MM.1S (cell line): ENCODE results near the gene CTNNA2.

Experiments
- DNase-seq: peaks from one replicate; pipeline ENCODE4 v3.0.0-alpha.2; 2015
- H2AFZ ChIP-seq: fragments of 300-600 bp; sonication (generic); 2 replicates; pipeline ENCODE4 v1.6.0; 2016; ENCODE audit warnings: antibody characterized with exemption, low read length
- H3F3A ChIP-seq: fragments of 300-600 bp; sonication (generic); 2 replicates; pipeline ENCODE4 v1.6.1; 2016; ENCODE audit warnings: mild to moderate bottlenecking, antibody characterized with exemption, low read length, moderate library complexity, mixed read lengths; ENCODE audit not compliant: insufficient read depth
- H3K27ac ChIP-seq: fragments of 300-600 bp; sonication (generic); 2 replicates; pipeline ENCODE4 v1.5.1; 2016; ENCODE audit warnings: mild to moderate bottlenecking, low read length
- H3K27me3 ChIP-seq: fragments of 300-600 bp; sonication (generic); replicated peaks from 2 replicates; pipeline ENCODE4 v1.6.0; 2016; ENCODE audit warnings: low read length; ENCODE audit not compliant: insufficient read depth
- H3K36me3 ChIP-seq: fragments of 300-600 bp; sonication (generic); replicated peaks from 2 replicates; pipeline ENCODE4 v1.6.1; 2016; ENCODE audit warnings: mild to moderate bottlenecking, low read length, mixed read lengths; ENCODE audit not compliant: insufficient read depth
- H3K4me1 ChIP-seq: fragments of 300-600 bp; sonication (generic); 2 replicates; pipeline ENCODE4 v1.6.1; 2016; ENCODE audit warnings: low read length, mixed read lengths
- H3K4me2 ChIP-seq: fragments of 300-600 bp; sonication (generic); 2 replicates; pipeline ENCODE4 v1.6.0; 2016; ENCODE audit warnings: low read depth, low read length
- H3K4me3 ChIP-seq: fragments of 300-600 bp; sonication (generic); 2 replicates; pipeline ENCODE4 v1.5.1; 2016; ENCODE audit warnings: low read length, mixed read lengths
- H3K79me2 ChIP-seq: fragments of 300-600 bp; sonication (generic); 2 replicates; pipeline ENCODE4 v1.6.1; 2016; ENCODE audit warnings: mixed run types, low read length, mixed read lengths
- H3K9ac ChIP-seq: fragments of 300-600 bp; sonication (generic); 2 replicates; pipeline ENCODE4 v1.6.1; 2016; ENCODE audit warnings: low read length, mixed read lengths
- H3K9me2 ChIP-seq: fragments of 300-600 bp; sonication (generic); replicated peaks from 2 replicates; pipeline ENCODE4 v1.6.1; 2016; ENCODE audit warnings: mild to moderate bottlenecking, low read length, mixed read lengths; ENCODE audit not compliant: insufficient read depth
- H3K9me3 ChIP-seq: fragments of 300-600 bp; sonication (generic); replicated peaks from 2 replicates; pipeline ENCODE4 v1.6.1; 2016; ENCODE audit warnings: mild to moderate bottlenecking, low read length, mixed read lengths; ENCODE audit not compliant: insufficient read depth
- H4K20me1 ChIP-seq: fragments of 300-600 bp; sonication (generic); 2 replicates; pipeline ENCODE4 v1.6.1; 2016; ENCODE audit warnings: mild to moderate bottlenecking, low read length, moderate library complexity, mixed read lengths; ENCODE audit not compliant: insufficient read depth
- EZH2 ChIP-seq: fragments of 300-600 bp; sonication (generic); optimal IDR thresholded peaks from 2 replicates; pipeline ENCODE3; 2017; ENCODE audit warnings: low read depth, mild to moderate bottlenecking, antibody characterized with exemption, low read length, mixed read lengths
- EZH2phosphoT487 ChIP-seq: fragments of 300-600 bp; sonication (generic); IDR thresholded peaks from 2 replicates; pipeline ENCODE4 v1.6.1; 2018; ENCODE audit warnings: antibody characterized with exemption, low read length
- TF ChIP-seq, protein P1 (sequence below): fragments of 300-600 bp; sonication (generic); IDR thresholded peaks from 2 replicates; pipeline ENCODE4 v1.5.1; 2016; ENCODE audit warnings: antibody characterized with exemption, low read length, mixed read lengths

Gene CTNNA2

DNA sequence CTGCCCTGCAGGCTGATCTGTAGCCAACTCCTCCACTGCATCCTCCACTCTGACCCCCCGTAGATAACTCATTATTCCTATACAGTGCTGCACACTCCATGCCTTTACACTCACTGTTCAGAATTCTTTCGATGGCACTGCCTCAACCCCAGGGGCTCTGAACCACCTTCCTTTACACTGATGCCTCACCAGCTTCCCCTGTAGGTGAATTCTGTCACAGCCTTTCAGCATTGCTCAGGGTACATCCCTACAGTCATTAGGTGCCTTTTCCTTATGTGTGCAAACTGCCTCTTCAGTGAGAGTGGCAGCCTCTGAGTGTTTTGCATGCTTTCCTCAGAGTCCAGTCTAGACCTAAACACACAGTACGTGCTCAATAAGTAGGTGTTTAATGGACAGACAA lies 472.3 kb downstream of the CTNNA2 start:
- H2AFZ ChIP-seq = no peak overlapping the region
- TF ChIP-seq EZH2 = no peak
- H3K4me1 ChIP-seq = no peaks in the 10 kb centered on the region
- H3K27me3 ChIP-seq = no peaks in the 10 kb centered on the region
- H3K27ac ChIP-seq = no peak overlapping the region
- H3K4me3 ChIP-seq = no peak overlapping the region
- no peaks in the 10 kb centered on the region for H4K20me1 ChIP-seq
- no peaks in the 10 kb centered on the region for H3K9me2 ChIP-seq
- H3K9me3 ChIP-seq = no peaks in the 10 kb centered on the region
- DNase-seq = no peak
- H3K4me2 ChIP-seq = no peak overlapping the region
- no peak overlapping the region for H3K9ac ChIP-seq
- H3K36me3 ChIP-seq = no peaks in the 10 kb centered on the region
- no peaks in the 10 kb centered on the region for H3F3A ChIP-seq
- no peaks in the 10 kb centered on the region for H3K79me2 ChIP-seq

GRCh38 chr2:79985571-79985970 lies 472.7 kb downstream of the CTNNA2 start:
- no peak for DNase-seq
- no peaks in the 10 kb centered on the region for H3K27me3 ChIP-seq
- no peaks in the 10 kb centered on the region for H3K4me1 ChIP-seq
- TF ChIP-seq, protein P1, sequence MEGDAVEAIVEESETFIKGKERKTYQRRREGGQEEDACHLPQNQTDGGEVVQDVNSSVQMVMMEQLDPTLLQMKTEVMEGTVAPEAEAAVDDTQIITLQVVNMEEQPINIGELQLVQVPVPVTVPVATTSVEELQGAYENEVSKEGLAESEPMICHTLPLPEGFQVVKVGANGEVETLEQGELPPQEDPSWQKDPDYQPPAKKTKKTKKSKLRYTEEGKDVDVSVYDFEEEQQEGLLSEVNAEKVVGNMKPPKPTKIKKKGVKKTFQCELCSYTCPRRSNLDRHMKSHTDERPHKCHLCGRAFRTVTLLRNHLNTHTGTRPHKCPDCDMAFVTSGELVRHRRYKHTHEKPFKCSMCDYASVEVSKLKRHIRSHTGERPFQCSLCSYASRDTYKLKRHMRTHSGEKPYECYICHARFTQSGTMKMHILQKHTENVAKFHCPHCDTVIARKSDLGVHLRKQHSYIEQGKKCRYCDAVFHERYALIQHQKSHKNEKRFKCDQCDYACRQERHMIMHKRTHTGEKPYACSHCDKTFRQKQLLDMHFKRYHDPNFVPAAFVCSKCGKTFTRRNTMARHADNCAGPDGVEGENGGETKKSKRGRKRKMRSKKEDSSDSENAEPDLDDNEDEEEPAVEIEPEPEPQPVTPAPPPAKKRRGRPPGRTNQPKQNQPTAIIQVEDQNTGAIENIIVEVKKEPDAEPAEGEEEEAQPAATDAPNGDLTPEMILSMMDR = no peak
- no peak for TF ChIP-seq EZH2phosphoT487
- no peak for TF ChIP-seq EZH2
- no peaks in the 10 kb centered on the region for H3K36me3 ChIP-seq
- no peaks in the 10 kb centered on the region for H3K79me2 ChIP-seq
- no peak overlapping the region for H3K27ac ChIP-seq
- H3K9me2 ChIP-seq = no peaks in the 10 kb centered on the region
- no peaks in the 10 kb centered on the region for H4K20me1 ChIP-seq
- no peak overlapping the region for H3K4me3 ChIP-seq
- no peak overlapping the region for H3K4me2 ChIP-seq
- H3K9me3 ChIP-seq = no peaks in the 10 kb centered on the region
- no peaks in the 10 kb centered on the region for H3F3A ChIP-seq
- no peak overlapping the region for H2AFZ ChIP-seq
- H3K9ac ChIP-seq = no peak overlapping the region

DNA sequence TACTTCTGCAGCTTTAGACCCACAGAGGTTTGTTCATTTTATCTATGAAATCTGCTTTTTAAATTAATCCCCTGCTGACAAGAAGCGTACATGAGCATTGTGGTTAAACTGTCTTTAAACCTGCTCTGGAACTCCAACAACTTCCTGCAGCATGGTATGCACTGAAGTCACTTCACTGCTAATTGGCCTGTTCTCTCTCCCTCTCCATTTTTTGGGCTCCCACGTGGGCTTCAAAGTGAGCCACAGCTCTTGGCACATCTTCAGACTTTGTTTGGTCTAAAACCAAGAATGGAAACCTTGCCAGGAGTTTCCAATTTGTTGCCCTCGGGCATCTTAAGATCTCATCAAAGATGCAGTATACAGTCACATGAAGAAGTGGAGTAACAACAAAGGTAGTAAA lies 480.3 kb downstream of the CTNNA2 start:
- TF ChIP-seq EZH2 (no peak), EZH2phosphoT487 (no peak)
- TF ChIP-seq, protein P1 = no peak
- Histone ChIP-seq H3K4me3 (no peak overlapping the region), H3K36me3 (no peaks in the 10 kb centered on the region)

GRCh38 chr2:79994161-79994560 lies 481.3 kb downstream of the CTNNA2 start:
- Histone ChIP-seq H3K4me2 (no peak overlapping the region), H3K36me3 (no peaks in the 10 kb centered on the region), H3F3A (no peaks in the 10 kb centered on the region), H3K9ac (no peak overlapping the region), H3K27me3 (no peaks in the 10 kb centered on the region), H3K4me3 (no peak overlapping the region), H3K9me2 (no peaks in the 10 kb centered on the region), H3K4me1 (no peaks in the 10 kb centered on the region), H3K79me2 (no peaks in the 10 kb centered on the region), H3K9me3 (no peaks in the 10 kb centered on the region), H4K20me1 (no peaks in the 10 kb centered on the region), H2AFZ (no peak overlapping the region), H3K27ac (no peak overlapping the region)
- no peak for DNase-seq
- TF ChIP-seq EZH2 (no peak), EZH2phosphoT487 (no peak)
- TF ChIP-seq, protein P1 = no peak

More for the DNA sequence above, 480.3 kb downstream of the CTNNA2 start:
- no peak overlapping the region for H3K9ac ChIP-seq
- no peak for DNase-seq
- H3K9me3 ChIP-seq = no peaks in the 10 kb centered on the region
- H3K79me2 ChIP-seq = no peaks in the 10 kb centered on the region
- no peak overlapping the region for H3K4me2 ChIP-seq
- no peaks in the 10 kb centered on the region for H4K20me1 ChIP-seq
- no peaks in the 10 kb centered on the region for H3K27me3 ChIP-seq
- no peaks in the 10 kb centered on the region for H3K4me1 ChIP-seq
- H3K27ac ChIP-seq = no peak overlapping the region
- no peaks in the 10 kb centered on the region for H3F3A ChIP-seq
- no peaks in the 10 kb centered on the region for H3K9me2 ChIP-seq
- H2AFZ ChIP-seq = no peak overlapping the region
